ENCODE measurements around the gene GSC2. TPM values are rescaled to one million over a fixed set of nuclear protein-coding genes. Genes with fewer than 3 reads are reported as not detected.

Gene GSC2
- total RNA-seq, 1 donor from 2014 or later = not detected

Other genes starting within 250 kb of the GSC2 start
- gene DGCR6, start 244.0 kb downstream of the GSC2 start, total RNA-seq = 13.9 TPM
- gene PRODH, start 214.0 kb downstream of the GSC2 start, total RNA-seq = 13.3 TPM
- gene DGCR2, start 27.9 kb downstream of the GSC2 start, total RNA-seq = 33.0 TPM
- gene TSSK2, start 19.0 kb downstream of the GSC2 start, total RNA-seq = not detected
- gene ESS2, start 5.6 kb downstream of the GSC2 start, total RNA-seq = 9.5 TPM
- gene SLC25A1, start 28.4 kb upstream of the GSC2 start, total RNA-seq = 20.9 TPM
- 9.4 TPM for gene CLTCL1, start 141.4 kb upstream of the GSC2 start, total RNA-seq

All from left ventricle myocardium inferior (tissue), 1 donor.